Small intestine (tissue), 7 donors: Measurements from ENCODE around the gene MYO18B. TPM values are rescaled to one million over a fixed set of nuclear protein-coding genes. Genes with fewer than 3 reads are reported as not detected.

Experiments
- DNase-seq, 2 donors: peaks; one replicate each; pipeline versions ENCODE4 v3.0.0 to v3.0.0-alpha.2; 2013
- FAIRE-seq: peaks from 2 replicates; lab custom pipeline; 2012; peaks lifted over from hg19 to GRCh38; lab: Jason Lieb, UNC
- H3K27ac ChIP-seq, 3 donors: one replicate each; pipeline ENCODE4 v1.5.1; 2013; ENCODE audit warnings: low read length in 2 of 3, mild to moderate bottlenecking in 2 of 3, control low read depth in 1 of 3, inconsistent platforms in 1 of 3, low read depth in 1 of 3, moderate library complexity in 1 of 3
- H3K27me3 ChIP-seq, 3 donors: one replicate each; pipeline ENCODE4 v1.6.1; 2013; ENCODE audit warnings: low read length in 3 of 3, inconsistent platforms in 1 of 3; ENCODE audit not compliant: control insufficient read depth in 3 of 3, insufficient read depth in 3 of 3
- H3K36me3 ChIP-seq, 3 donors: one replicate each; pipeline ENCODE4 v1.6.1; 2013; ENCODE audit warnings: low read length in 3 of 3, inconsistent platforms in 1 of 3, low read depth in 1 of 3, mild to moderate bottlenecking in 1 of 3, moderate library complexity in 1 of 3; ENCODE audit not compliant: control insufficient read depth in 3 of 3, insufficient read depth in 2 of 3
- H3K4me1 ChIP-seq, 3 donors: one replicate each; pipeline ENCODE4 v1.6.1; 2013; ENCODE audit warnings: low read length in 2 of 3, inconsistent platforms in 1 of 3, low read depth in 1 of 3, mild to moderate bottlenecking in 1 of 3, moderate library complexity in 1 of 3; ENCODE audit not compliant: control insufficient read depth in 3 of 3, insufficient read depth in 2 of 3
- H3K4me3 ChIP-seq, 3 donors: one replicate each; pipeline ENCODE4 v1.5.1; 2013; ENCODE audit warnings: low read length in 3 of 3, control low read depth in 1 of 3, inconsistent platforms in 1 of 3, low read depth in 1 of 3, mild to moderate bottlenecking in 1 of 3, moderate library complexity in 1 of 3
- H3K9me3 ChIP-seq, 2 donors: one replicate each; pipeline ENCODE4 v1.6.1; 2013; ENCODE audit warnings: low read depth in 1 of 2, low read length in 1 of 2; ENCODE audit not compliant: control insufficient read depth in 2 of 2, insufficient read depth in 1 of 2
- WGBS, 3 donors: extraction: QIAGEN DNeasy Blood & Tissue Kit; methylation state at CpG; one replicate each; pipeline ENCODE4 v1.1.7; 2013; 5-methylcytosine and 5-hydroxymethylcytosine counted together
- polyA plus RNA-seq, 4 donors: library from polyadenylated mRNA; stranded (reverse) in 3 of 4; unstranded in 1 of 4; fragments of 200-250 nt in 3 of 4; fragments of 120-200 nt in 1 of 4; gene quantifications; one replicate each; pipeline versions ENCODE4 v1.2.1 to v1.2.3, GENCODE V29; 2013
- donor health status: healthy with polysubstance abuse.
- donor health status: control.
- donor health status: control.
- donor health status: Bipolar disorder and iron deficiency.
- donor health status: healthy.

MYO18B gene
- polyA plus RNA-seq, 4 donors, result 0.01 to 1.1 (median 0.37) TPM

- H3K27me3 ChIP-seq, result no peaks in the 10 kb centered on the region
- DNase-seq, result peak; percentile 83 to 86
- no peak for FAIRE-seq
- H3K4me1 ChIP-seq, result peaks cover 0 to 6% (median 4%) of the 10 kb centered on the region in 3 donors
- H3K27ac ChIP-seq, result peak overlapping the region in 2 of 3 donors; percentile 37 to 43
- H3K4me3 ChIP-seq, result no peak overlapping the region
- H3K36me3 ChIP-seq, result no peaks in the 10 kb centered on the region
- peaks cover 0 to 3% of the 10 kb centered on the region in 2 donors for H3K9me3 ChIP-seq
- 17 to 45% (median 31%) methylated on average over 2 of the region's 2 CpGs for WGBS, 3 donors
These were observed 6.7 kb downstream of the MYO18B start for GRCh38 chr22:25748704-25749103.

- H3K9me3 ChIP-seq, result peaks cover 0 to 3% of the 10 kb centered on the region in 2 donors
- no peaks in the 10 kb centered on the region for H3K36me3 ChIP-seq
- H3K4me1 ChIP-seq, result peaks cover 0 to 6% (median 4%) of the 10 kb centered on the region in 3 donors
- DNase-seq, result no peak
- no peak for FAIRE-seq
- H3K27ac ChIP-seq, result peak overlapping the region in 1 of 3 donors; percentile 37
- 71 to 80% (median 73%) methylated on average over 10 of the region's 10 CpGs for WGBS, 3 donors
- no peak overlapping the region for H3K4me3 ChIP-seq
- no peaks in the 10 kb centered on the region for H3K27me3 ChIP-seq
These were observed 7.6 kb downstream of the MYO18B start for GRCh38 chr22:25749420-25750169.

- Histone ChIP-seq H3K27me3 (peaks cover 0 to 2% (median 0%) of the 10 kb centered on the region in 3 donors), H3K36me3 (no peaks in the 10 kb centered on the region), H3K9me3 (peaks cover 0 to 3% of the 10 kb centered on the region in 2 donors), H3K4me1 (peaks cover 0 to 6% (median 4%) of the 10 kb centered on the region in 3 donors), H3K4me3 (no peak overlapping the region), H3K27ac (no peak overlapping the region)
- FAIRE-seq (no peak), DNase-seq (no peak)
- 46 to 73% (median 62%) methylated on average over 5 to 6 of the region's 6 CpGs for WGBS, 3 donors
These were observed 8.7 kb downstream of the MYO18B start for GRCh38 chr22:25750569-25751173.

GRCh38 chr22:25751174-25751581, 9.2 kb downstream of the MYO18B start:
- no peak for DNase-seq
- Histone ChIP-seq H3K9me3 (peaks cover 0 to 4% of the 10 kb centered on the region in 2 donors), H3K27me3 (peaks cover 0 to 2% (median 0%) of the 10 kb centered on the region in 3 donors), H3K36me3 (no peaks in the 10 kb centered on the region), H3K4me1 (peaks cover 0 to 6% (median 4%) of the 10 kb centered on the region in 3 donors), H3K4me3 (no peak overlapping the region), H3K27ac (no peak overlapping the region)
- no peak for FAIRE-seq
- WGBS, 3 donors, result 22 to 58% (median 40%) methylated on average over 4 of the region's 4 CpGs

- H3K27me3 ChIP-seq, result peaks cover 0 to 2% (median 0%) of the 10 kb centered on the region in 3 donors
- FAIRE-seq, result no peak
- H3K4me1 ChIP-seq, result peaks cover 0 to 4% (median 3%) of the 10 kb centered on the region in 3 donors
- H3K27ac ChIP-seq, result no peak overlapping the region
- no peak overlapping the region for H3K4me3 ChIP-seq
- H3K36me3 ChIP-seq, result no peaks in the 10 kb centered on the region
- 92 to 97% (median 92%) methylated on average over 31 to 48 of the region's 48 CpGs for WGBS, 3 donors
- DNase-seq, result no peak
- peaks cover 0 to 5% of the 10 kb centered on the region in 2 donors for H3K9me3 ChIP-seq
These were observed 10.7 kb downstream of the MYO18B start for GRCh38 chr22:25752615-25753214.

GRCh38 chr22:25753252-25753651, 11.3 kb downstream of the MYO18B start:
- FAIRE-seq, result no peak

GRCh38 chr22:25754527-25755202, 12.7 kb downstream of the MYO18B start:
- H3K27me3 ChIP-seq, result peaks cover 0 to 2% (median 0%) of the 10 kb centered on the region in 3 donors
- H3K9me3 ChIP-seq, result peaks cover 0 to 2% of the 10 kb centered on the region in 2 donors
- no peak overlapping the region for H3K27ac ChIP-seq
- 77 to 79% (median 78%) methylated on average over 22 to 24 of the region's 24 CpGs for WGBS, 3 donors
- no peaks in the 10 kb centered on the region for H3K4me1 ChIP-seq
- DNase-seq (no peak), FAIRE-seq (no peak)
- H3K36me3 ChIP-seq, result no peaks in the 10 kb centered on the region
- no peak overlapping the region for H3K4me3 ChIP-seq

More at GRCh38 chr22:25753252-25753651, 11.3 kb downstream of the MYO18B start:
- Histone ChIP-seq H3K4me1 (peaks cover 0 to 3% (median 0%) of the 10 kb centered on the region in 3 donors), H3K36me3 (no peaks in the 10 kb centered on the region), H3K4me3 (no peak overlapping the region), H3K9me3 (peaks cover 0 to 5% of the 10 kb centered on the region in 2 donors), H3K27me3 (peaks cover 0 to 2% (median 0%) of the 10 kb centered on the region in 3 donors), H3K27ac (no peak overlapping the region)
- 89 to 93% (median 93%) methylated on average over 14 of the region's 14 CpGs for WGBS, 3 donors
- no peak for DNase-seq

- 66 to 73% (median 69%) methylated on average over 3 of the region's 3 CpGs for WGBS, 3 donors
- Histone ChIP-seq H3K36me3 (no peaks in the 10 kb centered on the region), H3K27me3 (peaks cover 0 to 2% (median 0%) of the 10 kb centered on the region in 3 donors), H3K27ac (no peak overlapping the region), H3K4me1 (peaks cover 0 to 8% (median 0%) of the 10 kb centered on the region in 3 donors), H3K4me3 (no peak overlapping the region), H3K9me3 (peaks cover 0 to 2% of the 10 kb centered on the region in 2 donors)
- DNase-seq, result no peak
- no peak for FAIRE-seq
These were observed 15.7 kb downstream of the MYO18B start for GRCh38 chr22:25757686-25758085.
